HG03571 (cell line): Measurements from ENCODE around the gene SPRED3.

Experiments used
- ATAC-seq: cut with Tn5 transposase; IDR thresholded peaks from one replicate; pipeline ENCODE4 v1.9.1; 2021; ENCODE audit not compliant: unreplicated experiment

Gene SPRED3

DNA sequence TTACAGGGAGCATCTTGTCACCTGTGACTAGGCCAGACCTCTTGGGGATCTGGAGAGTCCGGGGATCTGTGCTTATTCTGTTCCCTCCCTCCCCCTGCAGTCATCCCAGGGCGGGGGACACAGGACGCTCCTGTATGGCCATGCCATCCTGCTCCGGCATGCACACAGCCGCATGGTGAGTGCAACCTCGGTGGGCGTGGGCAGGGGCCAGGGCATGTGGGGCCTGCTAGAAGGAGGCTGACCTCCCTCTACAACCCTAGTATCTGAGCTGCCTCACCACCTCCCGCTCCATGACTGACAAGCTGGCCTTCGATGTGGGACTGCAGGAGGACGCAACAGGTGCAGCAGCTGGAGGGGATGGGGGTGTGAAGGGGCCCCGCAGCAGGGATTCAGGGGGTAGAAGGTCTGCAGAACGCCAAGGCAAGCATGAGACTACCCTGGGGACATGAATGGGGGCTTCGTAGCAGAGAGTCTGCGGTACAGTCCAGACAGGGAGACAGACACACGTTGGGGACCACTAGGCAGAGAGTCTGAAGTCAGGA lies 55.0 kb downstream of the SPRED3 start:
- ATAC-seq, result no peak

DNA sequence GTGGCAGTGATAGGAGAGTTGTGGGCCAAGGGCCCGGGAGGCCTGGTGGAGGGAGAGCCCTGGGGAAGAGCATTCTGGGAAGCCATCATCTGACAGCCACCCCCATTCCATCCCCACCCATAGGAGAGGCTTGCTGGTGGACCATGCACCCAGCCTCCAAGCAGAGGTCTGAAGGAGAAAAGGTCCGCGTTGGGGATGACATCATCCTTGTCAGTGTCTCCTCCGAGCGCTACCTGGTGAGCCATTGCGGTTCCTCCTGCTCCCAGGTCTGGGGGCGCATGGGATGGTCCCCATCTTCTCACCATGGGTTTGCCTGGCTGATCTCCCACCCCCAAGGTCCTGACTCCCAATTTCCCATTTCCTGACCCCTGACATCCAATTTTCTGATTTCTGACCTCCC lies 55.5 kb downstream of the SPRED3 start:
- no peak for ATAC-seq

DNA sequence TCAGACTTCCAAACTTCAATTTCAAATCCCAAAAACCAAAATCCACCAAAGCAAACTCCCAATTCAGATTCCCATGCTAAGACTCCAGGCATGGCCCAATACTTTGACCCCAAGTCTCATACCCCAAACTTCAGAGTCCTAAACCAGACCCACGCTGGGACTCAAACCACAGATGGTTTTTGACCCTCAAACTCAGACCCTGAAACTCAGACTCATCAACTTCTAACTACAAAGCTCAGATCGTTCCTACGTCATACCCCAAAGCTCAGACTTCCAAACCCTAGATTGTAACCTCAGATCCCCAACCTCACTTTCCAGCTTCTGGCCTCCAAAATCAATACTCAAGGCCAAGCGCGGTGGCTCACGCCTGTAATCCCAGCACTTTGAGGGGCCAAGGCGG lies 56.9 kb downstream of the SPRED3 start:
- no peak for ATAC-seq

DNA sequence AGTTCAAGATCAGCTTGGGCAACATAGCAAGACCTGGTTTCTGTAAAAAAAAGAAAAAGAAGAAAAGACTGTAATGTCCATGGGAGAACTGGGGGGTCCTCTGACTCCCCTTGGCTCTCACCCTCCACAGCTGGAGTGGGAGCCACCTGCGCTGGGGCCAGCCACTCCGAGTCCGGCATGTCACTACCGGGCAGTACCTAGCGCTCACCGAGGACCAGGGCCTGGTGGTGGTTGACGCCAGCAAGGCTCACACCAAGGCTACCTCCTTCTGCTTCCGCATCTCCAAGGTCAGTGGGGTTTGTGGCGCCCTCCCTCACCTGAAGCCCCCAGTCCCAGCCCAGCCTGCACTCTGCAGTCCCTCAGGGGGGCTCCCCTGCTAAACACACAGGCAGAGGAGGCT lies 59.7 kb downstream of the SPRED3 start:
- ATAC-seq, result no peak
